HS-27A (cell line): ENCODE data around the gene P2RY2.
A peak's percentile ranks its signal among the peaks of the same experiment; 100 is the strongest.
"Not testable (repeated sequence)": the region's sequence is repeated elsewhere in the genome, so short reads cannot be mapped to it uniquely, and the experiment has no call there.

Experiments used
- DNase-seq: peaks from one replicate; pipeline ENCODE4 v3.0.0-alpha.2; 2012; ENCODE audit warnings: low read depth, missing footprints

Gene P2RY2

DNA sequence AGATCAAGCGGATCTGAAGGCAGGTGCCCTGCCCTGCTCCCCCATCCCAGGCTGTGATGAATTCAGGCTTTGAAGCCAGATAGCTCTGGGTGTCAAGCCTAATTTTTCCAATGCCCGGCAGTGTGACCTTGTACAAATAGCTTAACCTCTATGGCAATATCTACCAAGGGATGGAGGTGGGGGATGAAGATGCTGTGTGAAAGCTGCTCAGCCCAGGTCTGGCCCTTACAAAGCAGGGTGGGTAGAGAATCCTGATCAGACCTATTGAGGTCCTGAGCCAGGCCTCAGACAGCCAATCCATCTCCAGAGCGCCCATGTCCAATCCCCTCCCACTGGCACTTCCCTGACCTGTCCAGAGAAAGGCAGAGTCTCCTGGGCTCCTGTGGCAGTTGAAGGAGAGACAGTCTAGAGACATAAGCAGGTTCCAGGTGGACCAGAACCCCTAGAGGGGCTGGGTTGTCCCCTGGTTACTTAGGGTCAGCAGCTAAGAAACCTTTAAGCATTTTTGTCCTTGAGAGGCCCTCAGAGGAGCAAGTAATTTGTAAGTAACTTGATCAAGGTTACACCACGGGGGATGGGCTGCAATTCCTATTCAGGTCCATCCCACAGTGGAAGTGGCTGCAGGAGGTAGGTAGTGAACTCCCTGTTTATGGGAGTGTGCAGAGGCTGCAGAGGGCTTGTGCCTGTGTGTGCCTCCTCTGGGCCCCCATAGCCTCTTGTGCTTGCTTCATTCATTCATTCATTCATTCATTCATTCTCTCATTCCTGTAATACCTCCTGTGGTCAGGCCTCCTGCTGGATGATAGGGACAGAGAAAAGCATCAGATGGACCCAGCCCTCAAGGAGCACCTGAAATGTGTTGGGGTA lies 10.4 kb downstream of the P2RY2 start:
- DNase-seq, result no peak

DNA sequence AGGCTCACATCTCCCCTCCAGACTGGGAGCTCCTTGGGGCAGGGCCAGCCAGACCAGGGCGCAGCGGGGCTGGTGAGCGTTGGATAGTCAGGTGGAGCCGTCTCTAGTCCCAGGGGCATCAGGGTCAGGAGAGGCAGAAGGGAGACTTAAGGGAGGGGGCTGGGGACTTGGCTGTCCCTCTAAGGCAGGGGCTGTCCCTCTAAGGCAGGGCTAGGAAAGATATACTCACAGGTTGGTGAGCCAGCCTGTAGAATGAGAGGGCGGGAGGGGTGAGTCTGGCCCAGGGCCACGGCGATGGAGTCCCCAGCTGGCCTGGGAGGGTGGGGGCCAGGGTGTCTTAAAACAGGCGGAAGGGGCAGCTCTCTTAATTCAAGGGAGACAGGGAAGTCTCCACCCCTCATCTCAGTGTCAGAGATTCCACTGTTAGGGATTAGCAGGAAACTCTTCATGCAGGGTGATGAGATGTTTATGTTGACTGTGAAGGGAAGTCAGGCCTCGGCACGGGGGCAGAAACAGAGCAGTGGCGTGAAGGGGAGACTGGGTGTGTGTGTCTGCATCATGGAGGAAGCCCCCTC lies 11.3 kb downstream of the P2RY2 start:
- DNase-seq, result no peak

DNA sequence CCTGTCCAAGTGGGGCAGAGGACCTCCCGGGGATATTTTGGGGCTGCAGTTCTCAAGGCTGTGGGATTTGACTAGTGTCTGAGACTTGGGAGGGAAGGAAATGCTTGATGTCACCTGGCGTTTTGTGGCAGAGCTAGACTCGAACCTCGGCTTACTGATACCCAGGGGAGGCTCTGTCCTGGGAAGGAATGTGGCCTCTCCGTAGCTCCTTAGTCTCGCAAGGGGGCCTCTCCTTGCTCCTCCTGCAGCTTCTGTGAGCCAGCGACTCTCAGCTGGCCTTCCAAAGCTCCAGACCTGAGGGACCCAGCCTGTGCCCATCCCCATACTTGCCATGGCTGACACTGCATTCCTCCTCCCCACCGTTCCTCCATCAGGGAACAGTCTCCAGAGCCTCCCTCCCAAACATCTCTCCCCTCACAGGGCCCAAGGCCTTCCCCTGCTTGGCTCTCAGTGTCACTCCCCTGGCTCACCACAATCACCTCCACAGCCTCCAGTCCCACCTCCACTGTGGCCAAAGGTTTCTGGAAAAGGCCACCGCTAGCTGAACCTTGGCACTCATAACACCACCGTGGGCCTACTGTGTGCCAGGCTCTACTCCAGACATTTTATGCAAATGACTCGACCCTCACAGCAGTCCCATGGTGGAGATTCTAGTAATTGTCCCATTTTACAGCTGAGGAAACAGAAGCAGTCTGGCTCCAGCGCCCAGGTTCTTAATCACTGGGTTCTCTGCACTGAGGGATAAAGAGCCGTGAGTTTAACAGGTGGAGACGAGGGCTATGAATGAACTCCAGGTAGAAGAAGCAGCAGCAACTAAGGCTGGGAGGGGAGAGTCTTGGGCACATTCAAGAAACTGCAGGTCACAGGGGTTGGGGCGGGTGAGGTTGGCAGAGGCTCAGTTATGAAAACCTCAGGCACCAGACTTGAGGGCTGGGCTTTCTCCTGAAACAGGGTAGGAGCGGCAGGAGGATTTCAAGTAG lies 12.1 kb downstream of the P2RY2 start:
- DNase-seq, result no peak

DNA sequence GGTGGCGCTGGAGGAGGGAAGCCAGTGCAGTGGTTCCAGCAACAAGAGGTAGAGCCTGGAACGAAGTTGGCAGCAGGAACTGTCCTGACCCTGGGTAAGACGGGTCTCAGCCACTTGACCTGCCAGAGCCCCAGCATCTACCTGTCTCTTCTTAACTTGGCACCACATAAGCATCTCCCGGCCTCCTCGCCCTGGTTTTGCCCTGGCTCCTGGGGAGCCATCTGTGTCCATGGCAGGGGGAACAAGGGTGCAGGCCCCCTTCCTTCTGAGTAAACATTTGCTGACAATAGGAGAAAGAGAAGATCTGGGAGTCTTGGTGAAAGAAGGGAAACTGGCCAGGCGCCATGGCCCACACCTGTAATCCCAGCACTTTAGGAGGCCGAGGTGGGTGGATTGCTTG lies 12.8 kb downstream of the P2RY2 start:
- DNase-seq, result no peak

DNA sequence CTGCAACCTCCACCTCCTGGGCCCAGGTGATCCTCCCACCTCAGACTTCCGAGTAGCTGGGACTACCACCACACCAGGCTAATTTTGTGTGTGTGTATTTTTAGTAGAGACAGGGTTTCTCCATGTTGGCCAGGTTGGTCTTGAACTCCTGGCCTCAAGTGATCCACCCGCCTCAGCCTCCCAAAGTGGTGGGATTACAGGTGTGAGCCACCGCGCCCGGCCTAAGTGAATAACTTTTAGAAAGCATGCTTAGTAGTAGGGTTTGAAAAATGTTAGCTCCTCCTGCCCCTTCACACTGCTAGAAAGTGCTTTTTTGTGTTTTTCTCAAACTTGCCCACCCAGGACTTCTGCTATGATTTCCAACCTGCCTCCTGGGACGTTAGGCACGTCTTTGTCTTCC lies 14.4 kb downstream of the P2RY2 start:
- DNase-seq, result not testable (repeated sequence)

DNA sequence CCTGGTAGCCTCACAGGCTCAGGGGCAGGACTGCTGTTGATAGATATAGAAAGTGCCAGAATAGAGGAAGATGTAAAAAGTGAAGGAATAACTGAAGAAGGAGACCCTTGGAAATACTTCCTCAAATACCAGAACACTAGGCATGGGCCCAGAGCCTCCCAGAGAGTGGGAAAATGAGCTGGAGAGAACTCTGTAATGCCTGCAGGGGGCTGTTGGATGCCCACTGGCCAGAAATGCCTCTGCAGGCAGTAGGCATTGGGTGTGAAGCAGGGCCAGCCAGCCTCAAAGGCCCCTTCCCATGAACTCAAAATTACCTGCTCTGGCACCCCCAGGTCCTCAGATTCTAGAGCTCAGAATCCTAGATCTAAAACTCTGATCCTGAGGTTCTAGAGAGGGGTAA lies 15.1 kb downstream of the P2RY2 start:
- DNase-seq, result no peak

DNA sequence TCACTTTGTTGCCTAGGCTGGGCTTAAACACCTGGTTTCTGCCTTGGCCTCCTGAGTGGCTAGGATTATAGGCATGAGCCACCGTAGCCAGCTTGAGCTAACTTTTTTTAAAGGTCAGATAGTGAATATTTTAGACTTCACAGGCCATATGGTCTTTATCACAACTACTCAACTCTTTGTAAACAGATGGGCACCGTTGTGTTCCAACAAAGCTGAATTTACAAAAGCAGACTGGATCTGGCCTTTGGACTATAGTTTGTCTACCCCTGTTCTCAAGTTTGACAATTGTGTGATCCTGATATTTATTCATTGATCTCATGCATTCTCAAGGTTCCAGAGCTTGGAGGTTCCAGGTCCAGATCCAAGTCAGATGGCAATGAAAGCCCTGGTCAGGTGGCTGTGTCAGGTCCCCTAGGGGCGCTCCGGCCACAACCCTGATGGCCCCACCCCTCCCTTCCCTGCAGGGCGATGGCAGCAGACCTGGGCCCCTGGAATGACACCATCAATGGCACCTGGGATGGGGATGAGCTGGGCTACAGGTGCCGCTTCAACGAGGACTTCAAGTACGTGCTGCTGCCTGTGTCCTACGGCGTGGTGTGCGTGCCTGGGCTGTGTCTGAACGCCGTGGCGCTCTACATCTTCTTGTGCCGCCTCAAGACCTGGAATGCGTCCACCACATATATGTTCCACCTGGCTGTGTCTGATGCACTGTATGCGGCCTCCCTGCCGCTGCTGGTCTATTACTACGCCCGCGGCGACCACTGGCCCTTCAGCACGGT lies 15.8 kb downstream of the P2RY2 start:
- no peak for DNase-seq

DNA sequence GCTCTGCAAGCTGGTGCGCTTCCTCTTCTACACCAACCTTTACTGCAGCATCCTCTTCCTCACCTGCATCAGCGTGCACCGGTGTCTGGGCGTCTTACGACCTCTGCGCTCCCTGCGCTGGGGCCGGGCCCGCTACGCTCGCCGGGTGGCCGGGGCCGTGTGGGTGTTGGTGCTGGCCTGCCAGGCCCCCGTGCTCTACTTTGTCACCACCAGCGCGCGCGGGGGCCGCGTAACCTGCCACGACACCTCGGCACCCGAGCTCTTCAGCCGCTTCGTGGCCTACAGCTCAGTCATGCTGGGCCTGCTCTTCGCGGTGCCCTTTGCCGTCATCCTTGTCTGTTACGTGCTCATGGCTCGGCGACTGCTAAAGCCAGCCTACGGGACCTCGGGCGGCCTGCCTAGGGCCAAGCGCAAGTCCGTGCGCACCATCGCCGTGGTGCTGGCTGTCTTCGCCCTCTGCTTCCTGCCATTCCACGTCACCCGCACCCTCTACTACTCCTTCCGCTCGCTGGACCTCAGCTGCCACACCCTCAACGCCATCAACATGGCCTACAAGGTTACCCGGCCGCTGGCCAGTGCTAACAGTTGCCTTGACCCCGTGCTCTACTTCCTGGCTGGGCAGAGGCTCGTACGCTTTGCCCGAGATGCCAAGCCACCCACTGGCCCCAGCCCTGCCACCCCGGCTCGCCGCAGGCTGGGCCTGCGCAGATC lies 16.5 kb downstream of the P2RY2 start:
- no peak for DNase-seq

DNA sequence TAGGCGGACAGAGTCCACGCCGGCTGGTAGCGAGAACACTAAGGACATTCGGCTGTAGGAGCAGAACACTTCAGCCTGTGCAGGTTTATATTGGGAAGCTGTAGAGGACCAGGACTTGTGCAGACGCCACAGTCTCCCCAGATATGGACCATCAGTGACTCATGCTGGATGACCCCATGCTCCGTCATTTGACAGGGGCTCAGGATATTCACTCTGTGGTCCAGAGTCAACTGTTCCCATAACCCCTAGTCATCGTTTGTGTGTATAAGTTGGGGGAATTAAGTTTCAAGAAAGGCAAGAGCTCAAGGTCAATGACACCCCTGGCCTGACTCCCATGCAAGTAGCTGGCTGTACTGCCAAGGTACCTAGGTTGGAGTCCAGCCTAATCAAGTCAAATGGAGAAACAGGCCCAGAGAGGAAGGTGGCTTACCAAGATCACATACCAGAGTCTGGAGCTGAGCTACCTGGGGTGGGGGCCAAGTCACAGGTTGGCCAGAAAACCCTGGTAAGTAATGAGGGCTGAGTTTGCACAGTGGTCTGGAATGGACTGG lies 17.2 kb downstream of the P2RY2 start:
- DNase-seq, result no peak

DNA sequence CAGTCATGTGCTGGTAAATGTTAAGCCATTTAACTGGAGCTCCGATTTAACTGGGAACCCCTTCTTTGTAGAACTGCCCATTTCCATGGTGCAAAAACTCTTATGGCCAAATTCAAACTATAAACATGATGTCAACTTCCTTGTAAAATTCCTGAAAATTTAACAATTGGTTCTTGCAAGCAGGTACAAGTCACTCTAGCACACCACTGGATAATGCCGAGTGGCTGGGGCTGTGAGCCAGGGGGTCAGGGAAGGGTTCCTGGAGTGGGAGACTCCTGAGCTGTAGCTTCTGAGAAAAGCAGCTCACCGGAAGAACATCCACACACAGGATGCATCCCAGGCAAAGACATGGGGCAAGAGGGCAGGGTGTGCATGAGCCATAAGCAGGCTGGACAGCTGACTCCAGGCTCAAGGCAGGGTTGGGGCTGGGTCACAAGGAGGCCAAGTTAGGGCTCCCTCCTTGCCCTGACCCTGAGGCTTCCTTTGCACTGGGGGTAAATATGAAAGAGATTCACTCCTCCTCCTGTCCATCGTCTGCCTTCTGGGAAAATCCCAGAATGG lies 18.2 kb downstream of the P2RY2 start:
- DNase-seq, result no peak

DNA sequence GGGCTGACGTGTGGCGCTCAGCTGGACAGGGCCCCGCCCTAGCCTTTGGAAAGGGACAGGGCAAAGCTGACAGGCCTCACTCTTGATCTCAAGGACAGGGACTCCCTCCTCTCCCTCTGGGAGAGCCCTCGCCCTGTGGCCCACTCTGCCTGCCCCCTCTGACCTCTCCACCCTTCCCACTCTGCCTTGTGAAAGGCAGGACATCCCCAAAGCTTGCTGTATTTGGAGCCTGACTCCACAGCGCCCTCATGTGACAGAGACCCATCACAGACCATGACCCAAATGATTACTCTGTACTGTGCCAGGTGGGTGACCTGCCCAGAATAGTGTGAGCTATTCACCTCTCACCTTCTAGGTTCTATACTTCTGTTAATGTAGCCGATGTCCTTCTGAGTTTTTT lies 18.8 kb downstream of the P2RY2 start:
- DNase-seq, result no peak

DNA sequence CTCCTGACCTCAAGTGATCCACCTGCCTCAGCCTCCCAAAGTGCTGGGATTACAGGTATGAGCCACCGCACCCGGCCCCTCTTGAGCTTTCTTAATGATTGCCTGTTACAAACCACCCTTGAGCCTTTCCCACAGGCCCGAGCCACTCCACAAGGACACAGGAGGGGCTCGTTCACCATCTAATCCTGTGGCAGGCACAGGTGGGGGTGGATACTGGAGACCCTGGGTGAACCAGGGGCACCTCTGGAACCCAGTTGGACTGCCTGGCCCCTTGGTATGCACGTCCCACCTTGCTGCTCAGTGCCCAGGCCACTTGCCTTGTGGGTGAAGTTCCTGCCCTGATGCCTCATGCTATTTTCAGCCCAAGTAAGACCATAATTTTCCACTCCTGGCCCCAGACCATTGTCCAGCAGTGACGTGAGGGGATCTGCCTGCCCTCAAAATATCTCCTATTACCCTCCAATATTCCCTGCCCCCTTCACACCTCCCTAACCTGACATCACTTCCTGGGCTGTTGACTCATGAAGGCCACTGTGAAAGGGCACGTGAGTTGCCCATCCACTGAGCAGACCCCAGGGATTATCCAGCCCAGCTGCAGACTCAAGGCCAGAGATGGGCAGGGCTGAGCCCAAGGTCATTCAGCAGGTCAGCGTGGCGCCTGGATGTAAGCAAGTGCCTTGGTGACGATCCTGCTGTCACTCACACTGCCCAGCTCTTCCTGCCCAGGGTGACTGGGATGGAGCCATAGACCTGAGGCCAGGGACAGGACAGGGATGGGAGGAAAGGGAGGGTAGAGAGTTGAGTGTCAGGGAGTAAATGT lies 19.6 kb downstream of the P2RY2 start:
- peak; percentile 31 for DNase-seq

DNA sequence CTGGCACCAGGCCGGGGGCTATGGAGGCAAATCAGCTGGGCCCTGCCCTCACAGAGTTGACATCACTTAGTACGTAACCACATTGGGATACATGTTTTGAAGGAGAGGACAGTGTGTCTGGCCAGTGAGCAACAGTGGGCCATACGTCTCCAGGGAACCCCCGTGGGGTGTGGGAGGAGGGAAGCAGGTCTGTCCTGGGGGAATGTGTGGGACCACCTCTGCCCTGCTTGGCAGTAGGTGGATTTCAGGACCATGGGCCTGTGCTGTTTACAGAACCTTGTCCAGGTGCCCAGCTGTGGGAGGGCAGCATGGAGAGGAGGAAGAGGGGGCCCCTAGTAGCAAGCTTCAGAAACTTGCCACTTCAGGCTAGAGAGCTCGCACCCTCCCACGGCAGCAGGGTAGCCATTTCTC lies 21.0 kb downstream of the P2RY2 start:
- DNase-seq, result no peak

DNA sequence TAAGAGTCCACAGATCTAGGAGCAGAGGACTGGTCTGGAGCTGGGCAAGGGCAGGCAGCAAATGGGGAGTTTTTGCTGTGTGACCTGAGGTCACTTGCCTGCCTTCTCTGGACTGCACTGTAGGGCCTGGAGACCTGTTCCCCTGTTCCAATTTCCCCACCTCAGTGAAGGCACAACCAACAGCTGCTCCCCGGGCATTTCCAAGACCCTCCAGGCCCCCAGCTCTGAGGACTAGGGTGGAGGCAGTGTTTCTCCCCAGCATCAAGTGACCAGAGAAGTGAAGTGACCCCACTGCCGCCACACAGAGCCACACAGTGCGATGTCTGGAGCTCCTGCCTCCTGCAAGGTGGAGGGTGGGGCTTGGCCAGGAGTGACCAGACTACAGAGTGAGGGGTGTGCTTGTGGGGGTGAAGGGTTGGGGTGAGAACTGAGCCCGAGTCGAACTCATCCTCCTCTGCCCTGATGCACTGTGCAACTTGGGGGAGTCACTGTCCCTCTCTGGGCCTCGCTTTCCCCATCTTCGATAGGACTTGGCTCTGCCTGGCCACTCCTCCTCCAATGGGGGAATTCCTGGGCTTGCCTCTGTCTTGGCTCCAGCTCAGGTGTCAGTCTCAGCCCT lies 21.6 kb downstream of the P2RY2 start:
- no peak for DNase-seq

DNA sequence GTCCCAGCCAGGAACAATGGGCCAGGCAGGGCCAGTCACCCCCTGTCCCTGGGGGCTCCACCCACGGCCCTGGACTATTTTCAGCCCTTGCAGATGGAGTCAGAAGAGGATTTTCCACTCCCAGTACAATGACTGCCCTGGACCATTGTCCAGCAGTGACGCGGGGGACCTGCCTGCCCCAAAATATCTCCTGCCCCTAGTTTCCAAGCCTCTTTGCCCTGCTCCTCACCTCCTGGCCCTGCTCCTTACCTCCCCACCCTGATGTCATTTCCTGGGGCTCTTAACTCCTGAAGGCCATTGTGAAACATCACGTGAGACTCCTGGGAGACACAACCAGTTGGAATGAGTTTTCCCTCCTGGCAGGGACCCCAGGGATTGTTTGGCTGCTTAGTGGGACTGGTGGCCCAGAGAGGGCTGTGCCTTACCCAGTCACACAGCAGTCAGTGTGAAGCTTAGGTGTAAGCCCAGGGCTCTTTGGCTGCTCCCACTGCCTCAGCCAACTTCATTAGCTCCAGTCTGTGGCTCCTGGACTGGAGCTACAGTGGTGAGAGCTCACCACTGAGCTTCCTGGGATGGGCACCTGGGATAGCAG lies 22.2 kb downstream of the P2RY2 start:
- no peak for DNase-seq

DNA sequence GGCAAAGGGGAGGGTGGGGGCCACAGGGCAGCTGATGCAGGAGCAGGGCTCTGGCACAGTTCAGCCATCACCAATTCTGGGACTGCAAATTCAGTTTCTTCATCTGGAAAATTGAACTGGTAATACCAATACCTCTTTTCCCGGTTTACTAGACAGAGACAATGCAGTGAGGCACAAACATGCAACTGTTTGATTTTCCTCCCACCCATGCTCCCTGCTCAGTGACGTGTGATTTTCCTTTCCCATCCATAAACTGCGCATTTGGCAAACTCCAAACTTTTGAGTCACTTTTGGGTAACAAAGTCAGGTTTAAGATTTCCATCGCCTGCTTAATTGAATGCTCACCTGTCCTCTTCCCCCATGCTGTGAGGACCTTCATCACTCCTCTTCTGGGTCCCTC lies 23.2 kb downstream of the P2RY2 start:
- no peak for DNase-seq

DNA sequence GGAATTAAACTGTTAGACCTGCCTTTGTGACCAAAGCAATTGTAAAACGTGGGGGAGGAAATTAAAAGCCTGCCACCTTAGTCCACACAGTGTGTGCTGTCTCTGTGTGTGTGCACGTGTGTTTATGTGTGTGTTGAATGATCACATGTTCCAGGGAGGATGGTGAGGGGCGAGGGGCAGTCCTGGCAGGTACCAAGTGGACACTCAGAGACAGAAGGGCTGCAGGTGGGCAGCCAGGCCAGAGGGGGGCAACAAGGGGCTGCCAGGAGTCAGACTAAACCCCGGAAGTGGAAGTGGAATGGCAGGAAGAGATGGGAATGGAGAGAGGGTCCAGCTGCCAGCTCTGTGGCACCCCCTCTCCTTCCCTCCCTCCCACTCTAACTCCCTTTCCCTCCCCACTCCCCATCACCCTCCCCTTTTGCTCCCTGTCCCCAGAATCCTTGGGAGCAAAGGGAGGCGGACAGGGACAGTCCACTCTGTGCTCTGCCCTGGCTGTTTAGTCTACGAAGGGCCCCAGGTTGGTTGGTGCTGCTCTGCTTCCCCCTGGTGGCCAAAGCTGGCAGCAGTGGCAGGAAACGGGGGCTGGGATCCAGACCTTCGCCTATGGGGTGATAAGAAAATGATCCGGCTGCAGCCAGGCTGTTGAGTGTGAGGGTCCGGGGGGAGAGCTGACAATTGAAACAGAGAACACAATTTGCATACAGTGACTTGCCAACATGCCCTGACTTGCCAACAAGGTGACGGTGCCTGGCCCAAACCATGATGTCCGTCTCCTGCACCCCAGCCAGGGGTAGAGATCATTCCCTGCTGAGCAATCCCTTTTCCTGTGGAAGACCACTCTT lies 24.4 kb downstream of the P2RY2 start:
- peak; percentile 74 for DNase-seq

DNA sequence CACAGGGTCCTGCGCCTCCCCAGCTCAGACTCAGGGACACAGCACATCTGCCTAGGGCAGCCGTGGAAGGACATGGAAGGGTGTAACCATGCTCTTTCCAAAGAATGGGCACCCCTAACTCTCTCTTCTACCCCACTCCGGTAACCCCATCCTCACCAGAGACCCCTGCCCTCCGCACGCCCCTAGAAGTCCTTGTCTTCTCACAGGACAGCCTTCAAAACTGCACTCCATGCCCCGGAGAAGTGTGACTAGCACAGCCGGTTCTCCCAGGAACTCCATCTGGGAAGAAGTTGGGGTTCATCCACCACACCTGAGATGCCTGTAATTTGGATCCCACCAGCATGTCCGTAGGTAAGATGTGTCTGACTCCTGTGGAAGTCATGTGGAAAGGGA lies 25.0 kb downstream of the P2RY2 start:
- DNase-seq, result no peak
